Cardiac septum (tissue), 1 donor: ENCODE data around the gene NAALADL2. TPM values are rescaled to one million over a fixed set of nuclear protein-coding genes. Genes with fewer than 3 reads are reported as not detected.
"Not testable (repeated sequence)": the region's sequence is repeated elsewhere in the genome, so short reads cannot be mapped to it uniquely, and the experiment has no call there.

Experiments used
- DNase-seq: peaks from one replicate; pipeline ENCODE4 v3.0.0-alpha.2; 2020; ENCODE audit warnings: low spot score
- intact Hi-C: fragments of 100-400 bp; cut with DNase I; formaldehyde crosslinking; loops from one replicate; pipeline ENCODE4 v1.14.0; 2022
- total RNA-seq: library from RNA; stranded (reverse); fragmentation: NEBNext Ultra II Directional; extraction: Animal tissue kit (Norgen Biotek cat#: 25700); gene quantifications from one replicate; pipeline ENCODE4 v1.2.1, GENCODE V29; 2021
- donor health status: DM: no; HTN: no; CAD: no.

NAALADL2 gene
- total RNA-seq, 1 donor from 2014 or later: 10.4 TPM

DNA sequence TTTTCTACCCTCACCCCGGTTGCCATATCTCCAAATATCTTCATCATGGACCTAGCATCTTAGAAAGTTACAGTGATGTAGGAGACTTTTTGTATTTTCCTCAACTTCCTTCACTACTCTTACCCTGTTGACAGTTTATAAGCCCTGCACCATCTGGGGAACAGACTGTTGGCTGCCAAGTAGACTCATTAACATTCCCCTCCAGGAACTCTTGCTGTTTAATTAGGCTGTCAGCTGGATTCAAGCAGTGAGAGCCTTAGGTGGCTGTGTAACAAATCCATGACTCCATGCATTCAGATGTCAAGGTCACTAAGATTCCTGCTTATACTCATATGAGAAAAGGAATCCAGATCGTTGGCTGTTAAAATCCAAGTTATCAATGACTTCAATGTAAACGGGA, 198.3 kb downstream of the NAALADL2 start:
- intact Hi-C loops: no loop called here

DNA sequence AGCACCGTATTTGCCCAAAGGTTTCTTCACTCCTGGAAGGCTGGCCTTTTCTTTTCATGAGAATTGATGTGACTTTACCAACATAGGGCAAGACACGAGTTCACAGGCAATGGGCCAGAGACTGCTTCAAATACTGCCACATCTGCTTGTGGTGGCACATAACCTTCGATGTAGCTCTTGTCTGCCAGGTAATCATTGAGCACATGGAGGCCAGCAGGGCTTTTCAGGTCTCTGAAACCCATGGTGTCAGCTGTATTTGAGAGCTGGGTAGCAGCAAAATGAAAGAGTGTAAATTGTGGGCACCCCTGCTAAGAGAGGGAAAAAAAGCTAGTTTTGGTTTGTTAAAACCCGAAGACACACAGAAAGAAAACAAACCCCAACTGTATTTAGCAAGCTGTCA, 200.7 kb downstream of the NAALADL2 start:
- no peak for DNase-seq
- intact Hi-C loops: no loop called here

More for the DNA sequence above, 198.3 kb downstream of the NAALADL2 start:
- no peak for DNase-seq

DNA sequence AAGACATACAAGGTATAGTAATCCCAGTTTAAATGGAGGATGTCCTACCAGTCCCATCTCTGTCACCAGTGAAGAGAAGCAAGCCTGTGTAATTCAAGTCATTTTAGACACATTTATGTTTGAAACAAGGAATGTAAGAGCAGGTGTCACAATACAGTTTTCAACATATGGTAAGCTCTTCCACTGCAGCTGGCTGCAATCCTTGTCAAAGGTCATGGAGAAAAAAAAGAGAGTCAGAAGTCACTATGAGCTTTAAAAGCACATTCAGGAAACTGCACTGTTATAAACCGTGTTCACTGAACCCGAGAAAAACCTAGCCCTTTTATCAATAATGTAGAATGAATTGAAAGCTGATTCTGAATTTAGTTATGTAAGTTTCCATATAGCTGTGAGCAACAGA, 206.4 kb downstream of the NAALADL2 start:
- no peak for DNase-seq
- intact Hi-C loops: no loop called here

DNA sequence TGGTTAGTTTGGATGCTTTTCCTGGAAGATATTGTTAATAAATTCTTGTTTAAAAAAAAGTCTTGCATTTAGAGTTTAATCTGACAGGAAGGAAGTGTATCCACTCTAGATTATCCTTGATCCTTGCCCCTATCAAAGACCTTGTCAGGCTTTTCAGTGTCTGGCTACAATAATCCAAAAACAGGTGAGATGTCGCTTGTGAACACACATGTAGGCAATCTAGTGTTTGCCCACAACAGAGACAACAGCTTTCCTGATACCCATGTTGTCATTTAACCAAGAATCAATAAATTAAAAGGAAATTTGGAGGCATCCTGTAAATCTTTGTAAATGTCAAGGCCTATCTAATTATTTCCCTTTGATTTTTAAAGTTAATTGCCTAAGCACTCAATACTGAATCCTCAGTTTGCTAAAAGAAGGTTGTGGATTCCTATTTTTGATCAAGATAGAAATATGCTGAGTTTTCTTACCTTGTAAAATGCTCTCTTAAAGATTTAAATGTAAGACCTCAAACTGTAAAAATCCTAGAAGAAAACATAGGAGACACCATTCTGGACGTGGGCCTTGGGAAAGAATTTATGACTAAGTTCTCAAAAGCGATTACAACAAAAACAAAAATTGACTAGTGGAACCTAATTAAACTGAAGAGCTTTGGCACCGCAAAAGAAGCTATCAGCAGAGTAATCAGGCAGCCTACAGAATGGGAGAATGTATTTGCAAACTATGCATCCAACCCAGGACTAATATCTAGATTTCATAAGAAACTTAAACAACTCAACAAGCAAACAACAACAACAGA, 207.7 kb downstream of the NAALADL2 start:
- DNase-seq: no peak
- intact Hi-C loops: no loop called here

DNA sequence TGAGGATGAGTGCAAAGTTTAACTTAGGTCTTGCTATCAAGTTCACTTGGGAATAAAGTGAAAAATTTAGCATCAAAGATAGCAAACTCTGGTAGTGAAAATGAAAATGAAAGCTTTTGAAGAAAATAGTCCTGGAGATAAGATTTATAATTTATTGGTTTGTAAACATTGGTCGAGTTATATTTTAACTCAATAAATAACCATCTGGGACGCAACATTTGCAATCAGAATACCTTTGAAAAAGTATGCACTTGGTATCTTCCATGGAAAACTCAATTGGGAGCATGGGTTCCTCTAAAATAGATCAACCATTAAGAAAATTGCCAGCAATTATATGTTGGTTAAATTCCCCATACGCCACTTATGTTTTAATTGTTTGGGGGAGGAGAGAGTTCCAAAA, 209.5 kb downstream of the NAALADL2 start:
- intact Hi-C loops: no loop called here
- no peak for DNase-seq

DNA sequence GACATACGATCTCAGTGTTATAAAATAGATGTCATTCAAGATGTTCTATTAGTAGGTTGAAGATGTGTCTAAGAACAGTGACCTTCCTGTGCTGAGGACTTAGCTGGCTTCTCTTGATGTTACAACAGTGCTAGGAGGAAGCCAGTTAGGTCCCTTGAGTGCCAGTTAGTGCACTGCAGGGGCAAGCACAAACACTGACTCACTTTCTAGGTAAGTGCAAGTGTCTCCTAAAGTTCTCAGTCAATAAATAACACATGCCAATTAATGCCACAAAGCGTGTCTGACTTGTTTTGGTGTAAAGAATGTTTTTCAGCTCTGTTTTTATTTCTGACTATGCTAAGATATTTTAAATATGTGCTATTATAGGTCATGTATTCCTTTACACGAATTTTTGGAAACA, 211.8 kb downstream of the NAALADL2 start:
- intact Hi-C loops: no loop called here
- DNase-seq: no peak

DNA sequence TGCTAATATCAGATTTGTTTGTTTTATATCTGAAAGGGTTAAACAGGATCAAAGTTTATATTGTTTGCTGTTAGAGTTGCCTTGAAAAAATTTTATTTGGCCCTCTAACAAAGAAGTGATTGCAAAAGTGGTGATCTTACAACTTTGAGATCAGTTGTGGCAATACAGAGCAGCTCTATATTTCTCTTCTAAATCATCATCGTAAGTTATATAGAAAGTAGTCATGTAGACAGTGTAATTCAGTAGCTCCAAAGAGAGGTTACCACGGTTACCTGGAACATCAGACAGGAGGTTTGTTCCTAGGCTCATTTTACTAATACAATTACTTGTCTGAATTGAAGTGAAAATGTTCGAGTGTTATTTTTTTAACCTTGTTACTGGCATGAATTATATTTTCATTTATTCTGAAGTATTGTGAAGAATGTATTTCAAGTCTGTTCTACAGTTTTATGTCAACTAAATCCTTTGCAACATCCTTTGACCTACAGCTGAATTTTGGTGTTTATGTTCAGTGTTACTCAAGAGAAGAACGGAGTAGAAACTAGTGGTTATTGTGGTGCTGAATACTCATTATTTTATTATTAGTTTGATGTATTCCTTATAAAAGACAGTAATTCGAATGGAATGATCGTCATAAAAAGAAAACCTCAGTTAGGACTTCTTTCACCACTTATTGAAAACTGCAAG, 214.2 kb downstream of the NAALADL2 start:
- DNase-seq: no peak
- intact Hi-C loops: no loop called here

DNA sequence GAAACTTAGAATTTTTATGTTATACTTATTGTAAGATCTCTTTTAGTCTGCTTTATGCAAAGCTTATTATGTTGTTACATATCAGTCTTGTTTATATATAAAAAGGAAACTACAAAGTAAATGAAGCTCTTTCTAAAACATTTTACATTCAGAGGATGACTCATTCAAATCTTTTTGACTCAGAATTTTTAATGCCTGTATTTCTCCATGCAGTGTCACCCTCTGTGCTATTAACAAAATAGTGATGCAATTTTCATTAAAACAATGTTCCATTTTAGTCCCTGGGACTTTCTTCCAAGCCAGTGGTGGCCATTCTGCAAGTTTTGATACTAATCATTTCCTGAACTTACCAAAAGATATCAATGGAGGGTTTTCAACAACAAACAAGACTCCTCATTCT, 216.1 kb downstream of the NAALADL2 start:
- intact Hi-C loops: no loop called here
- DNase-seq: no peak

DNA sequence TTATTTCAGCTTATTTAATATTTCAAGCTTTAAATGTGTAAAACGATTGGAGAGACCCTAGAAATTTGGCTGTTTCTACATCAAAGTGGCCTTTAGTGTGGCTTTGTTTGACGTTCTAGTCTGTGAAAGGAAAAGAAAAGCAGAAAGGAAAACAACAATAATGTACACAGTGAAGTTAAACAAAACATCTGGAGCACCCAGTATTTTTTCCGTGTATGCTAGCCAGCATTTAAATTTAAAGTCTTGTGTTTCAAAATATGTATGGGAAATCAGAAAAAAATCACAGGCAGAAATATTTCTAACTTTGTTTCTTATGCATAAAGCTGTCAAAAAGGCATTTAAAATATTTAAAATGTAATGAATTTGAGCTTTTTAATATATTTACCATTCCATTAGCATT, 218.1 kb downstream of the NAALADL2 start:
- intact Hi-C loops: no loop called here

DNA sequence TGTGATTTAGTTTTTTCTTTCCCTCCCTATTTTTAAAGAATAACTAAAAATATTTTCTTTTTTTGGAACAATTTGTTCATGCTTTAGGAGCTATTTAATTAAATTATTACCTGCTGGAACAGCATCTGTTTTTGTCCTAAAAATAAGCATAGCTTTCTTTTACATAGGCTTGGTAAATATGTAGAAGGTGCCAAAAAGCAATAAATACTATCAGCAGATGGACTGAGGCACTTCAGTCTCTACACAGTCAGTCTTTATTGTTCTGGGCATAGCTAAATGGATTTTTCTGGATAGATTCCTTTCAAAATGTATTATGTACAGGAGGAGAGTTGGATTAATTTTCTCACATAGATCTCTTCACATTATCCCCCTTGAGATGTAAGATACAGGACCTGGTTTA, 223.5 kb downstream of the NAALADL2 start:
- DNase-seq: no peak

More for the DNA sequence above, 218.1 kb downstream of the NAALADL2 start:
- no peak for DNase-seq

DNA sequence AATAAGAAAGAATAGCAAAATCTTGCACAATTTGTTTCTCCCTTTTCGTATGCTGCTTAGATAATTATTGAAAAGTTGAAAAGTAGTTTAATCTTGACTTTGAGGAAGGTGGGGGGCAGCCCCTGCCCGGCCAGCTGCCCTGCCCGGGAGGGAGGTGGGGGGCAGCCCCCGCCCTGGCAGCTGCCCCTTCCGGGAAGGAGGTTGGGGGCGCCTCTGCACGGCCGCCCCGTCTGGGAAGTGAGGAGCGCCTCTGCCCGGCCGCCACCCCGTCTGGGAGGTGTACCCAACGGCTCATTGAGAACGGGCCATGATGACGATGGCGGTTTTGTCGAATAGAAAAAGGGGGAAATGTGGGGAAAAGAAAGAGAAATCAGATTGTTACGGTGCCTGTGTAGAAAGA, 228.0 kb downstream of the NAALADL2 start:
- intact Hi-C loops: not testable (repeated sequence)

More for the DNA sequence above, 223.5 kb downstream of the NAALADL2 start:
- intact Hi-C loops: no loop called here

DNA sequence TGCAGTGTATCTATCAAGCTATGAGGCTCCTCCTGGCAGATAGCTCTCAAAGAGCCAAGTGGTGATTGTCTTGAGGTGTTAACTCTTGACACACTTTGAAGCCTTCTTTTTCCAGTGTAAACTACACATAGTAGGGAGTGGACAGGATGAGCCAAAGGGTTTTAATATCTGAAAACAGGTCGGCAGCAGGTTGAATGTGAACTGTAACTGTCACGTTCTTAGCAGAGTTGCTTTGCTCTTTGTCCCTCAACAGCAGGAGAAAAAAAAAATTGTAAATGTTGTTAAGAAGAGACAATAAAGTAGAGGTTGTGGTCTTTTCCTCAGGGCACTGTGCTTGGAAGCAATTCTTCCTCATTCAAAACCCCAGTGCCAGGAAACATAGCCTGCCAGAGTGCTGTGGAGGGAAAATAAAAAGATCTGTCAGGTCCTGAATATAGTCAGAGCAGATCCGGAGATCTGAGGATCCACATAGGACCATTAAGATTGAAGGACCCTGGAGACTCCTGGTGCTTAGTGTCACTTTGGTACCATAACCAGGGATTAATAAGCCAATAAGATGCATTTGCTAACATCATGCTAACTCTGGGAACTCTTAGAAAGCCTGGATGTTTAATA, 229.7 kb downstream of the NAALADL2 start:
- DNase-seq: no peak

More for the DNA sequence above, 228.0 kb downstream of the NAALADL2 start:
- not testable (repeated sequence) for DNase-seq

DNA sequence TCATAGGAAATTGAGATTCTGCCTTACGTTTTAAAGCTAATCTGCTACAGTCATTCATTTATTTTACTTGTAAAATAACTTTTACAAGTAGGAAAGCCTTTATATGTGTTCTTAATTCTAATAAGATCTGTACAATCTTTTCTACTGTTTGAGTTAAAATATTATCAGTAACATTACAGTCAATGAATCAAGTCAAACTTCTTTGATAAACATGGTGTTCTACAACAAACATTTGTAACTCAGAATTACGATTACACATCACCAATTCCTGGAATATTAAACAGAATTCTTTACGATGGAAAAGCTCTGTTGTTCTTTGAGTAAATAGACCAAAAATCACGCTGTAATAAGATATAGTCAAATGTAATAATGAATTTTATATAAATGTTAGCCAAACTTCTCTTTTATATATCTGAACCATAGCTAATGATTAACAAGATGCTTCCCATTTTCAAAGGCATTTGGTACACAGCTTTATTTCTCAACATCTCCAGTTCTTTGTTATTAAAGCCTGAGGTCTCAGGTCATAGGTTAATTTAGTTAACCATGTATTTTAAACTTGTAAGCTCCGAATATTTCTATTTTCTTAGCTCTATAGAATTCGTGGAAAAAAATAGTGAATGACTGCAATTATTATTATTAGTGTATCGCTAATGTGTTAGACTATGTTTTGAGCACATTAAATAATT, 232.4 kb downstream of the NAALADL2 start:
- no peak for DNase-seq
- intact Hi-C loops: no loop called here

More for the DNA sequence above, 229.7 kb downstream of the NAALADL2 start:
- intact Hi-C loops: no loop called here

DNA sequence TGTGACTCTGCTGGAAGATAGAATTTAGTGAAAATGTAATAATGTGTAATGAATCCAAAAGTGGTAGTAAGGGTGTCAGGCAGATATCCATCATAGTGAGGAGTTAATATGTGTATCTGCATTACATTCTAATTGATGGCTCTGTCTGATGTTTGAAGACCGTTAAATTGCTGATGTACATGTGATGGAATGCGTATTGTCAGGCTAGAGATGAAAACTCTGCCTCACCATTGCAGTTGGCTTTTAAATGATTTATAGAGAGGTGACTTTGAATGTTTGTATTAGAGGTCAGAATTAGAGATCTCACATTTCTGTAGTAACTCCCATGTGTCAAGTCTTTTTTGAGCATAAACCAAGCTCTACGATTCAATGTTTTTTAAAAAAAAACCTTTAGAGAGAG, 234.6 kb downstream of the NAALADL2 start:
- intact Hi-C loops: no loop called here
- DNase-seq: no peak

DNA sequence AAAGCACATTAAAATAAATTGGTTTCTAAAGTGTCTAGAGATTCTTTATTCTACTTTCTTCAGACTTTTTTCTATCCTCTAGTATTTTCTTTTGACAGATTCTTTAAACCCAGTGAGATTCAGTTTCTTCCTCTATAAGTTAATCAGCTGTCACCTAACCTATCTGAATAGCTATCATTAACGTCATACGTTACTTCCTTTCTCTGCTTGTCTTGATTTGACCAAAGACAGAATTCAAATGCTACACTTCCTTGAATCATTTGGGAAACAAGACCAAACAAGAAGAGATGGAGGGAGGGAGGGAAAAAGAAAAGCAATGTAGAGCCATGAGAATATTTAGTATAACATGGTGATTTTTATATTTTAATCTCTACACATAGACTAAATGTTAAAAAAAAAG, 235.2 kb downstream of the NAALADL2 start:
- intact Hi-C loops: no loop called here
- DNase-seq: no peak

DNA sequence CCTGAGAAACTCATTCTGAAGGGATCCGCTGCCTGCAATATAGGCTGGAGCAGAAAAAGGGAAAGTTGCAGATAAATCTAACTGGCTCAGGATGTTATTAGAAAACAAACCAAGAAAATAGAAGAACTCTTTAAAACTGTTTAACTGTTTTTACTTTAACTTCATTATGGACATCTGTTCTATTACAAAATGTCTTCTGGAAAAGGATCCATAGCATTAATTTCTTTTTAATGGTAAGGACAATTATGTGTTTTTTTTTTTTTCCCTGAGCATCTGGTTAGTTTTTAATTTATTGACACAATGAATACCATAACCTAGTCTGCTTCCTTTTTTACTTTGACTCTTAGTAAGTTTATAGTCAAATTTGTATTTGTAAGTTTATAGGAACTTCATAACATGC, 239.5 kb downstream of the NAALADL2 start:
- DNase-seq: no peak
- intact Hi-C loops: no loop called here

DNA sequence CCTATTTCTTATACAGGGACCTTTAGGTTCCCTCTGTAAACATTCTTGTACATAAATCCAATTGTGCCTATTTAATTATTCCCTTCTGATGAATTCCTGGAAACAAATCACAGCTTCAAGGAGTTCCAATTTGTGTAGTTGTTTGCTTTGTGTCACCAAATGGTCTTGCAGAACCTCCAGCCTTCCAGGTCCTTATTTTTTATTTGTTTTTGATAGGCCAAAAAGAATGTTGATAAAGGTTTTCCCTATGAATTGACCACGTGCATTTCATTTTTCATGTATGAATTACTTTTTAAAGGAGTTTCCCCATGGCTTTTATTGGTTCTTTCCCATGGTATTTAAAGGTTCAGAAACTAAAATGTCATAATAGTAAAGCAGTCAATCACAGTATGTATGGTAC, 243.0 kb downstream of the NAALADL2 start:
- intact Hi-C loops: no loop called here
- no peak for DNase-seq

DNA sequence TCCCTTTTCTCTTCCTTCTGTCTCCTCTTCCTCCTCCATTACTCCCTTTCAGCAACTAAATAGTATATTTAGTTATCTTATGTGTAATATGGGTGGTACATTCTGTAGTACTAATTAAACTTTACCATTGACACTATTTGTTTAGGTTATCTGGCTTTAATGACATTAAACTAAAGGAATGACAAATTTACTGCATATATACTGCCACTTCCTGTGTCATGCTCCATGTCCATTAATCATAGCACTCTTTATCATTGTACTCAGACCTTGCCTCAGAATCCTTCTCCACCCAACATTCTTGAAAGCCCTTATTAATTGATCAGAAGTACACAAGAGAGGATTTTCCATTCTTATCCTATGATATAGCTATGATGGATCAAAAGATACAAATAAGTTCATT, 244.2 kb downstream of the NAALADL2 start:
- intact Hi-C loops: no loop called here
- no peak for DNase-seq

DNA sequence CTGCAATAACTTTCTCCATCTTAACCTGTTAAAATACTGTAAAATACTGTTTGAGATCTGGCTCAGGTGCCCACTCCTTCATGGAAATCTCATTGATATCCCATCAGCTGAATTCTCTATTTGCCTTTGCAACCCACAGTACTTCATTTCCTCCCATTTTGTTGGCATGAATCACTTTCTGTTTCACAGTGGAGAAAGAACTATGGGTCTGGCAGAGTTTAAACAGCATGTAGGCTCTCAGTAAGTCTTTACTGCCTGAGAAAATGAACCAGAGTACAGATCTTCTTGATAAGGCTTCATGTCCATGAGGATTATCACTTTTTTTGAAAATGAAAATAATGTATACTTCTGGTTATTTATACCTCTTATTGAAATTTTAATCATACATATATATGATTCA, 245.9 kb downstream of the NAALADL2 start:
- no peak for DNase-seq
- intact Hi-C loops: no loop called here

DNA sequence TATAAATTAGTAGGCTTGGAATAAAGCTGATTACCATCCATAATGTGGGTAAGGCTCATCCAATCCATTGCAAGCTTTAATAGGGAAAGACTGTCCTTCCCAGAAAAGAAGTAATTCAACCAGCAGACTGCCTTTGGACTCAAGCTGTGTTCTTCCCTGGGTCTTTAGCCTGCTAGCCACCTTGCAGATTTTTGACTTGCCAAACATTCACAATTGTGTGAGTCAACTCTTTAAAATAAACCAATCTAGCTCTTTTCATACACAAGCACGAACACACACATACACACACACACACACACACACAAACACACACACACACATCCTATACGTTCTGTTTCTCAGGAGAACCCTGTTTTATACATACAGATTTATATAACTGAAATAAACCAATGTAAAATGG, 248.1 kb downstream of the NAALADL2 start:
- DNase-seq: no peak
- intact Hi-C loops: no loop called here
